AG09319 (cell line): ENCODE results near the gene USP2.

ENCODE experiments used
- DNase-seq: peaks from one replicate; pipeline ENCODE4 v3.0.0-alpha.2; 2010; ENCODE audit warnings: low read depth; ENCODE audit errors: extremely low read depth
- CTCF ChIP-seq: IDR thresholded peaks from 2 replicates; pipeline ENCODE4 v1.5.1; 2011; ENCODE audit warnings: low read depth, mild to moderate bottlenecking, inconsistent platforms, low read length, moderate library complexity

The USP2 gene

DNA sequence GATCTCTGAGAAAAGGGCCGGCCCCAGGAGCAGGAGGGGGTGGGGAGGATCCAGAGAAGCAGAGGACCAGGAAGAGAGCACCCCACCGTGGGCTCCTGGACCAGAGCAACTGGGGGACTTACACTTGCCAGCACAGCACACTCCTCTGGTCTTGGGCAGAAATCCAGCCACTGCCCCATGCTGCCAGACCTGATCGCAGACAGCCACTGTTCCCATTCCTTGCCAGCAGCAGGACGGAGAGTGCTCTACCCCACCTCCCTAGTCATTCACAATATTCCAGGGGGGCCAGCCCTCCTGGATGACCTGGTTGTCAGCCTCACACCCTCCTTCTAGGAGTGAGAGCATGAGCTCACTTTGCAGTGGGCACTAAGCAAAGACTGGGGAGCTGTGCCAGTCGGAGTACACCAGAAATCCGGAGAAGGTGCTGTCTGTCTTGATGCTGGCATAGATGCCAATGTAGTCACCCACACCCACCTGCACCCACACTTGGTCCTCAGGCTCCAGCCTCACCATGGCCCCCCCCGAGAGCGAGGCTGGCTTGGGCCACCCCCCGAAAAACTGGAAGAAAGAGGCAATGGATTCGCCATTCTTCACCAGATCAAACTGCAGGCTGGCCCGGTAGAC lies 42.4 kb downstream of the USP2 start:
- no peak for TF ChIP-seq CTCF
- no peak for DNase-seq

GRCh38 chr11:119338318-119338890 lies 43.1 kb downstream of the USP2 start:
- TF ChIP-seq CTCF, result peak; percentile 89
- no peak for DNase-seq

GRCh38 chr11:119337581-119338317 lies 43.7 kb downstream of the USP2 start:
- DNase-seq, result no peak
- TF ChIP-seq CTCF, result no peak

- TF ChIP-seq CTCF, result no peak
- no peak for DNase-seq
These were observed 44.6 kb downstream of the USP2 start for GRCh38 chr11:119336744-119337469.

- DNase-seq, result no peak
- TF ChIP-seq CTCF, result no peak
These were observed 45.6 kb downstream of the USP2 start for GRCh38 chr11:119335655-119336543.

DNA sequence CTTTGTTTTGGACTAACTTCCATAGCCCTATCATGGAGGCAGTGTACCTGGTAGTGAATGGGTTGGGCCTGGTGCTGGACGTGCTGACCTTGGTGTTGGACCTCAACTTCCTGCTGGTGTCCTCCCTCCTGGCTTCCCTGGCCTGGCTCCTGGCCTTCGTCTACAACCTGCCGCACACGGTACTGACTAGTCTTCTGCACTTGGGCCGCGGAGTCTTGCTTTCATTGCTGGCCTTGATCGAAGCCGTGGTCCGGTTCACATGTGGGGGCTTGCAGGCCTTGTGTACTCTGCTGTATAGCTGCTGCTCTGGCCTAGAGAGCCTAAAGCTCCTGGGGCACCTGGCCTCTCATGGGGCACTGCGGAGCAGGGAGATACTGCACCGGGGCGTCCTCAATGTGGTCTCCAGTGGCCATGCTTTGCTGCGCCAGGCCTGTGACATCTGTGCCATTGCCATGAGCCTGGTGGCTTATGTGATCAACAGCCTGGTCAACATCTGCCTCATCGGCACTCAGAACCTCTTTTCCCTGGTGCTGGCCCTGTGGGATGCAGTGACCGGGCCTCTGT lies 46.3 kb downstream of the USP2 start:
- no peak for TF ChIP-seq CTCF
- DNase-seq, result no peak
